GM18517 (cell line): ENCODE data around the gene NTN1.

Experiments
- ATAC-seq: cut with Tn5 transposase; IDR thresholded peaks from one replicate; pipeline ENCODE4 v1.9.1; 2021; ENCODE audit warnings: mild to moderate bottlenecking, moderate library complexity; ENCODE audit not compliant: unreplicated experiment

The NTN1 gene

DNA sequence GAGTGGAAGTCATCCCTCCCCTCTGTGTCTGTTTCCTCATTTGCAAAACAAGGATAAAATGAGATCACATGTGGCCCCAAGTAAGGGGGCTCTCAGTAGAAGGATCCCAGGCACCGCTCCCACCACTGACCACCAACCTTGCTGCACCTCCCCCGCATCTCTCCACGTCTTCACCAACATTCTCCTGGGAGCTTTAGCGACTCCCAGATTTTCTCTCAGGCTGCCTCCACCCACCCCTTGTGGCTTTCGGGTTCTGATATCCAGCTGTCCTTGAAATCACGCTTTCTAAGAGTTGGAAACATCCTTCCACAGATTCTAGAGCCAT is 16.4 kb upstream of the NTN1 start:
- ATAC-seq = no peak

DNA sequence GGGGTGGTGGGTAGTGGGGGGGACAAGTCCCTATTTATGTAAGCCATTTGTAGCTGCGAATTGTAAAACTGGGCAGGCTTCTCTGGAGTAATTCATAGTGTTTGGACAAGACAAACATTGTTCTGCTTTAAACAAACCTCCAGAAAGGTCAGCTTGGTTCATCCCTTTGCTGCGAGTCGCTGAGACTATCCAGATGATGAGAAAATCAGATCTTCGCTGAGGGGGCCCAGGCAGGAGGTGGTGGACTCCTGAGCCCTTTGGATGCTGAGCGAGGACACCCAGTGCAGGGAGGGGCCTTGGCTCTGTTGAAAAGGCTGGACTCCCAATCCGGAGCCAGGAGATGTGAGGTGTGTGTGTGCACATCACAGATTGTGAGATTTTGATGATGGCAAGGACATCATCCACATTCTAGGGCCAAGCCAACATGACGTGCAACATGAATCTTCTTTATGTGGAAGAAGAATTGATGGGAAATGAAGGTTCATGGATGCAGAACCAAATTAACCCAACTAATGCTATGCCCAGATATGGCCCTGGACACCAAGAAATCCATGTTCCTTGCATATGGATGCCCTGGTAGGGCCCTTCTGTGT is 15.0 kb upstream of the NTN1 start:
- ATAC-seq = no peak

DNA sequence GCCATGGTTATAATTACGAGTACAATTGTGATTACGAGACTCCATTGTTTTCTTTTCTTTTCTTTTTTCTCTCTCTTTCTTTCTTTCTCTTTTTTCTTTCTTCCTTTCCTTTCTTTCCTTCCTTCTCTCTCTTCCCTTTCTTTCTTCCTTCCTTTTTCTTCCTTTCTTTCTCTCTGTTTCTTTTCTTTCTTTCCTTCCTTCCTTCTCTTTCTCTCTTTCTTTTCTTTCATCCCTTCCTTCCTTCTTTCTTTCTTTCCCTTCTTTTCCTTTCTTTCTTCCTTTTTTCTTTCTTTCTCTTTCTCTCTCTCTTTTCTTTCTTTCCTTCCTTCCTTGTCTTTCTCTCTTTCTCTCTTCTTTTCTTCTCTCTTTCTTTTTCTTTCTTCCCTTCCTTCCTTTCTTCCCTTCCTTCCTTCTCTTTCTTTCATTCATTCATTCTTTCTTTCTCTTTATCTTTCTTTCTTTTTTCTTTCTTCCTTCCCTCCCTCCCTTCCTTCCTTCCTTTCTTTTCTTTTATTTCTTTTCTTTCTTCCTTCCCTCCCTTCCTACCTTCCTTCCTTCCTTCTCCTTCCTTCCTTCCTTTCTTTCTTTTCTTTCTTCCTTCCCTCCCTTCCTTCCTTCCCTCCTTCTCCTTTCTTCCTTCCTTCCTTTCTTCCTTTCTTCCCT is 14.1 kb upstream of the NTN1 start:
- ATAC-seq = no peak

DNA sequence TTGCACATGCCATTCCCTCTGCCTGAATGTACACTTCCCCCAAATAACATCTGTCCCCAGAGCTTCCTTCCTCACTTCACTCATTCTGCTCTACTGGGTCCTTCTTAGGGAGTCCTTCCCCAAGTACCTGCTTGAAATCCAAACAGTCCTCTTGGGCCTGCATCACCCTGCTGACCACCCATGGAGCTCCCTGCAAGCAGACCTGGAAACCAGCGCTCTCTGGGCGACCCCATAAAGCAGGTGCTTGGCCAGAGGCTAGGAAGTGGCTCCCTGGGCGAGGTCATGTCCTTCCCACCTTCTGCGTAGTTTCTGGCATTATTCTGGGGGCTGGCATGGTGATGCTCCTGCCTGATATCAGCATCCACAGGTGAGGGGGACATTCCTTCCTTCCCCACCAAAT is 12.2 kb upstream of the NTN1 start:
- ATAC-seq = no peak

DNA sequence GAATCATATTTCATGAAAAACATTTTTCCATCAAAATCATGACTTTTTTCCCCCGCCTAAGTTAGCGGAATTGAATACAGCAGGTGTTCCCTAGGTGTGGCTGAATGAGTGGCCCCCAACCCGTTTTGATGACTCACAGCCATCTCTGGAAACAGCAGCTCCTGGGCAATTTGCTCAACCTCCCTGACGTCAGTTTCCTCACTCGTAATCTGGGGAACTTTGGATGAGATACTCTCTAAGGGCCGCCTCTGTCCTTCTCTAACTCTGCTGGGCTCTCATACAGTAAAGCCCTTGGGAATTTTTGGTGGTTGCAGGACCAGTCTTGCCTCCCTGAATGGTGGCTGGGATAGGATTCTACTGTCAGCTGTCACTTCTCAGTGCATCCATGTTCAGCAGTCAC is 11.6 kb upstream of the NTN1 start:
- no peak for ATAC-seq

DNA sequence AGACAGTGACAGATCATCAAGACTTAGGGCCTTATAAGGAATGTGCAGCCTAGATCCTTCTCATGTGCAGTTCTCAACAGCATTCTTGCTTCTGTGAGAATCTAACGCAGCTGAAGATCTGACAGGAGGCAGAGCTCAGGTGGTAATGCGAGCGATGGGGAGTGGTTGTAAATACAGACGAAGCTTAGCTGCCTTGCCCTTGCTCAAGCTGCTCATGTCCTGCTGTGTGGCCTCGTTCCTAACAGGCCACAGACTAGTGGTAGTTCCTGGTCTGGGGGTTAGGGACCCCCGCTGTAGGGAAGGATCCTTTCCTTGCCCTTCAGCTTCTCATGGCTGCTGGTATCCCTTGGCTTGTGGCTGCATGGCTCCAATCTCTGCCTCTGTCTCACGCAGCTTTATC is 10.3 kb upstream of the NTN1 start:
- ATAC-seq = no peak

DNA sequence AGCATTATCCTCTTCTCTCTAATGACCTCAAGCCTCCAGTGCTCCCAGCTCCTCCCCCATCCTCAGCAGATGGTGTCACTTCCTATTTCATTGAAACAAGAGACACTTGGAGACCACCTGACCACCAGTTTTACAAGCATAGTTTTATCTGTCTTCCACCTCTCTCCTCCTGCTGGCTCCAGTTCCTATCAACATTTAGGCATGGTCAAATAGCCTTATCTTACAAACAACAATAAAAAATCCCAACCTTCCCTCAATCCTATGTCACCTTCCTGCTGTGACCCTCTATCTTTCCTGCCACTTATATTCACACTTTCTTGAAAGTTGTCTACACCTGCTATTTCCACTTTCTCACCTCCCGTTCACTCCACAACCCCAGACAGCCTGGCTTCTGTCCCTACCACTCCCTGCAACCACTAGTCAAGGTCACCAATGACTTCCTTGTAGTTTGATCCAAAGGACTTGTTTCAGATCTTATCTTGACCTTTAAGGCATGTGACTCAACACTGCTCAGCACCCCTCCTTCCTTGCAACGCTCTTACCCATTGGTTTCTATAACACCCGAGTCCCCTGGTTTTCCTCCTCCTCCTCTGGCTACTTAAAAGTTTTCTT is 4.3 kb upstream of the NTN1 start:
- ATAC-seq = no peak

DNA sequence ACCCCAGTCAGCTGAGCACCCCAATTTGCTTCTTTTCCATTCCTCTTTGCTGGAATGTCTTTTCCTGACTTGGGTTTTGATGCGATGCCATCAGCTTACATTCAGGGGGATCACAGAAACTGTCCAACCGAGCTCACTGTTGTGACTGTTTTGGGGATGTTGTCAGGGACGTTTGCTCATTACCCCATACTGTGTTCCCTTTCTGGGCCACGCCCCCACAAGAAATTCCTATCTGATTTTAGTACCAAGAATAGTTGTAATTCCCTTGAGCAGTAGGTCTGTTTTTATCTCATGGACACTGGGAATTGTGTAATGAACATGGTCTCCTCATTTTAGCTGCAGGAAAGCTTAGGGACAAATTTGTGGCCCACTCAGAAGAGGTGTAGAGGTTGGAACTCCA is 2.6 kb upstream of the NTN1 start:
- no peak for ATAC-seq

DNA sequence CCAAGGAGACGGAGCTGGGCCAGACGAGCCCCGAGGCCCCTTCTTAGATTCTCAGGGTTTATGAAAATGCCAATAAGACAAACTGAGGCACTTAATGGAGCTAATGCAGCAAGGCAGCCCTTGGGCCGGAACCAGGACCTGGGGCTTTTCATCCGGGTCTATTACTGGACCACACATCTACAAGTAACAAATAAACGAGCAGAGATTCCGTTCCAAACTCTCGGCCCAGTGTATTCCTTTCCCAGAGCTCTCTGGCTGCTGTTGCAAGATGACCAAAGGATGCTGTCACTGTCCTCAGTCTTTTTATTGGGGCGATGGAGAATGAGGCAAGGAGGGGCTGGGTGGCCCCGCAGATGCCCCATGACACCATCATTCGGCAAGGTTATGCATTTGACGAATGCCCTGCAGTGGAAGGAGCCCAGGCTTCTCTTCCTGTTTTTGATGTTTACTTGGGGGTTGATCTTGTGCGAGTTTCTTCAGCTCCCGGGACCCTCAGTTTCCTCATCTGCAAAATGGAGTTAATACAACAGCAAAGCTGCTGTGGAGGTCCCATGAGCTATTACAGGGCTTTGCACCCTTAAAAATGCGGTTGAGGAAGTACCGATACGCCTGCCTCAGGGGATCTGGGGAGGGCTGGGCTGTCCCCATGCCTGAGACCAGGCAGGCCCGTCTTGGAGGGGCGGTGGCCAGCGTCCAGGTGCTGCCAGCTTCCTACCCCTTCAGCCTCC is 1.1 kb upstream of the NTN1 start:
- no peak for ATAC-seq

DNA sequence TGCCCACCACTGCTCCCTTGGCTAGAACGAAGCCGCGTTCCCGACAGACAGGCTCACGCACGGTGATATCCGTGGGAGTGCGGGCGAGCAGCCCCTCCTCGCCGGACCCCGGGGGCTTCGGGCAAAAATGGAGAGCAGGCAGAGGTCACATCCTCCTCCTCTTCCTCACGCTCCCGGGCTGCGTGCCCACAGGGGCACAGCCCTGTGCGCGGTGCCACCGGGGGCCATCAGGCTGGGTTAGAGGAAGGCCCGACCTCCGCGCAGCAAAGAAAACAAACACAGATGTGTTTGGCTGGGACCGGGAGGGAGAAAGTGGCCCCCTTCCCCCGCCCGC is 519 bp upstream of the NTN1 start:
- ATAC-seq = no peak

DNA sequence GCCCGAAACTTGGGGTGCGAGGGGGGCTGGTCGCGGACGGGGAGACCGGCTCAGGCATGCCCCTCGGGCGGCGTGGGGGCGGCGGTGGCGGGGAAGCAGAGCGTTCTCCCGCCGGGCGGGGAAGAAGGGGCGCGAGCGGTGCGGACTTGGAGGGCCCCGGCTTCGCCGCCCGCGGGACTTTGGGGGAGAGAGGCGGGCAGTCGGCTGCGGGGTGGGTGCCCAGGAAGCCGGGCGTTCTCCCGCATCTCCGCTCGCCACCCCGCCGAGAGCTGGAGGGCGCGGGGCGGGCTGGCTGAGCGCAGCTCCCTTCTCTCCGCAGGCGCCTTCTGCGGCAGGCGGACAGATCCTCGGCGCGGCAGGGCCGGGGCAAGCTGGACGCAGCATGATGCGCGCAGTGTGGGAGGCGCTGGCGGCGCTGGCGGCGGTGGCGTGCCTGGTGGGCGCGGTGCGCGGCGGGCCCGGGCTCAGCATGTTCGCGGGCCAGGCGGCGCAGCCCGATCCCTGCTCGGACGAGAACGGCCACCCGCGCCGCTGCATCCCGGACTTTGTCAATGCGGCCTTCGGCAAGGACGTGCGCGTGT is 772 bp downstream of the NTN1 start:
- no peak for ATAC-seq

DNA sequence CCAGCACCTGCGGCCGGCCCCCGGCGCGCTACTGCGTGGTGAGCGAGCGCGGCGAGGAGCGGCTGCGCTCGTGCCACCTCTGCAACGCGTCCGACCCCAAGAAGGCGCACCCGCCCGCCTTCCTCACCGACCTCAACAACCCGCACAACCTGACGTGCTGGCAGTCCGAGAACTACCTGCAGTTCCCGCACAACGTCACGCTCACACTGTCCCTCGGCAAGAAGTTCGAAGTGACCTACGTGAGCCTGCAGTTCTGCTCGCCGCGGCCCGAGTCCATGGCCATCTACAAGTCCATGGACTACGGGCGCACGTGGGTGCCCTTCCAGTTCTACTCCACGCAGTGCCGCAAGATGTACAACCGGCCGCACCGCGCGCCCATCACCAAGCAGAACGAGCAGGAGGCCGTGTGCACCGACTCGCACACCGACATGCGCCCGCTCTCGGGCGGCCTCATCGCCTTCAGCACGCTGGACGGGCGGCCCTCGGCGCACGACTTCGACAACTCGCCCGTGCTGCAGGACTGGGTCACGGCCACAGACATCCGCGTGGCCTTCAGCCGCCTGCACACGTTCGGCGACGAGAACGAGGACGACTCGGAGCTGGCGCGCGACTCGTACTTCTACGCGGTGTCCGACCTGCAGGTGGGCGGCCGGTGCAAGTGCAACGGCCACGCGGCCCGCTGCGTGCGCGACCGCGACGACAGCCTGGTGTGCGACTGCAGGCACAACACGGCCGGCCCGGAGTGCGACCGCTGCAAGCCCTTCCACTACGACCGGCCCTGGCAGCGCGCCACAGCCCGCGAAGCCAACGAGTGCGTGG is 1.5 kb downstream of the NTN1 start:
- ATAC-seq = no peak

DNA sequence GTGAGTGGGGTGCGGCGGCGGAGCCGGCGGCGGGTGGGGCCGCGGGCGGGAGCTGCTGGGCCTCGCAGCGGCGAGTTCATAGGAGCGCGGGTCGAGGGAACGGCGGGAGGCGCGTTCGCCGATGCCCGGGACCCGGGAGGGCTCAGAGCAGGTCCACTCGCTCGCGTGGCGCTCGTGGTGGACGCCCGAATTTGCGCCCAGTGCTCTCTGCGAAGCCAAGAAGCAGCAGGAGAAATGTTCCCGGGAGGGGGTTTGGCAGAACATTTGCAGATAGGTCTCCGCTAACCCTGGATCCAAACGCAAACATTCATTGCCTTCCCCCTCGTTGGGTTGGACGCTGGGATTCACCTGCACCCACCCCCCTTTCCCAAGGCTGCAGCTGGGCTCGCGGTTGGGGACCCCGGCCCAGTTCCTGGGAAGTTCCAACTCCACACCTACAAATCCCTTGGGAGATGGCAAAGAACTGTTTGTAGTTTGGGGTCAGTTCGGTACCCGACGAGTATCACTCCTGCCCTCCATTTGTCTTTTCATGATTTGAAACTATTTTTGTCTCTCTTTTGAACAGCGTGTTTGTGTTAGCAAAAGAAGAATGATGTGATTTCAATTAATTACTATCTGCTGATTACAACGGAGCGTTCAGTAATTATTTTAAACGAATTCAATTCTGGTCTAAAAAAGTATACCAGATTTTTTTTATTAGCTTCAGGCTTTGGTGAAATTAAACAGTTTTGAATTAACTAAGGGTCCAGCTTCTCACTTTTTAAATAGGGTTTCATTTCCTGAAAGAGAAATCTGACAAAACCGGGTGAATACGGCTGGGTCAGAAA is 2.3 kb downstream of the NTN1 start:
- ATAC-seq = no peak

DNA sequence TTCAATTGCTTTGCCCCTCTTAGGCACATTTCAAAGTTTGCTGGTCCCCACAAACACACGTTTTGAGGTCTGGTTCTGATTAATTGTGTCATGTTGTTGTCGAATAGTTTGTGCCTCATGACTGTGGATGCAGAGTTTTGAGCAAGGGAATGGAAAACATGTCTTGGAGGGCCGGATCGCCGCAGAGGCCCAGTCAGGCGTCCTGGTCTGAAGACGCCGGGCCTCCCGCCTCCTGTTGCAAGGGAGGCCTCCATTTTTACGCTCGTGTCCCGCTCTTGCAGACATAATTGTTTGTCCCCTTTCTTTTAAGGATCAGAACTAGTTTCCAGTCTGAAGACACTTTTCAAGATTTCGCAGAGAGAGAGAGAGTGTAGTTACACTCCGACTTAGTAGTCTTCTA is 3.2 kb downstream of the NTN1 start:
- no peak for ATAC-seq

DNA sequence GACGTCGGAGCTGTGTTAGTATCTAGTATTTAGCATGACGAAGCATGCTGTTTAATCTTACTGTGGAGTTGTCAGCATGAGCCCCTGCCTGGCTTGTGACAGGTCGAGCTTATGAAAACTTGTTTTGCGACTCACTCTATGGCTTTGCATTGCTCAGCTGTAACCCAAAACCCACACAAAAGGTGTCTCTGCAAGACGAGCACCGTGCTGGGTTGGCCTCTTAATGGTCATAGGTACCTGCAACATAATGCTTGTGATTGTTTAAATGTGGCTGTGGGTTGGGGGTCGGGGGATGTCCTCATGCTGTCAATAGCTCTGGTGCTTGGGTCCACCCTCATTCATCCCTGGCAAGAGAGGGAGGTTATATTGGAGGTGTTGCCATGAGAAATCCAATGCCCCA is 5.4 kb downstream of the NTN1 start:
- no peak for ATAC-seq

DNA sequence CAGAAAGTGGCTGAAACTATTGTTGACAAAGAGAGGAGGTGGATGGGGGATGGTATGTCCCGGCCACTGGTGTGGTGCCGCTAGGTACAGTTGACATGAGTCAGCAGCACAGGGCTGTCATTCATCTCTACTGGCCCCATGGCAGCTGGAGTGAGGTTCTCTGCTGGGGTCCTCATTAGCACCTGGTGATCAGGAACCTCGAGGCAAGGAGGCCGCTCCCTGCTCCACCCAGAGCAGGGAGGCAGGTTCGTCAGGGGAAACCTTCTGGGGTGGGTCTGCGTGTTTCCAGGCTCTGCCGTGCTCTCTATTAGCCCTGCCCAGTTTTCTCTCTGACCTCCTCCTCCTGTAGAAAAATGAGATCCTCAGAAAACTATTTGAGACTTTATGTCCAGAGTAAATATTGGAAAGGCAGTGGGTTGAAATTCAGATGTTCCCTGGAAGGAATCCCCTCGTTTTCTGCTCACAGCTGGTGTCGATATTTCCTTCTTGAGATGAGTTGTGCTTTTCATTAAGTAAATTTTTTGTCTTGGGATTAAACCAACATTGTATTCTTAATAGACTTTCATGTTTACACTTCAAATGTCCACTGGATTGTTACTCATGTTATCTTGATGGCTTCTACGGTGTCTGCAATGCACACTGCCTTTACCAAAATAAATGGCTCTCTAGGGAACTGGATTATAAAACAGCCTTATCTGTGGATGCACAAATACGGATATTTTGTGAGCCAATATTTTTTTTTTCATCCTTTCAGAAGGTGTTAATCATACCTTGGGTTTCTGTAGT is 7.1 kb downstream of the NTN1 start:
- no peak for ATAC-seq

DNA sequence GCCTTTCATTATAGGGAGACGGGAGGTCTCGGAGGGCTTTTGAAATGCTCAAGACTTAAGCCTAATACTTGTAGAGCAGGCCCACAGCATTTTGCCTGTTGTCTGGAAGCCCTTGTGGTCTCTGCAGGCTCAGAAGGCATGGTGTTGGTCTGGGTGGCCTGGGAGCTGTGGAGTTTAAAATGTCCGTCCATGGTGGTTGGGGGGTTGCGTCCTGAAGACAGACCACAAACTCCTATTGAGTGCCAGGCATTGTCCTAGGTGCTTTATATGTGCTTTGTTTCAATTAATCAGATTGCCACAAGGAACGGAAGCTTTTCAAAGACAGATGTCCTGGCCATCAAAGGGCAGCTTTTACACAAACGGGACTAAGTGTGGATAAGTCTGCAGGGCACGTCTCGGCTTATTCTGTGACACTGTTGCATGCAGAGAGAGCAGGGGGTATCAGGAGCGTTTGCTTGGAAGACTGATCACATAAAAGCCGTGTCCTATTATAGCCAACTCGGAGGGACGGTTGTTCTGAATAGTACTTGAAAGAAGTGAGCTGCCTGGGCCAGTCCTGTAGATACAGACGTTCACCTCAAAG is 7.8 kb downstream of the NTN1 start:
- ATAC-seq = no peak

DNA sequence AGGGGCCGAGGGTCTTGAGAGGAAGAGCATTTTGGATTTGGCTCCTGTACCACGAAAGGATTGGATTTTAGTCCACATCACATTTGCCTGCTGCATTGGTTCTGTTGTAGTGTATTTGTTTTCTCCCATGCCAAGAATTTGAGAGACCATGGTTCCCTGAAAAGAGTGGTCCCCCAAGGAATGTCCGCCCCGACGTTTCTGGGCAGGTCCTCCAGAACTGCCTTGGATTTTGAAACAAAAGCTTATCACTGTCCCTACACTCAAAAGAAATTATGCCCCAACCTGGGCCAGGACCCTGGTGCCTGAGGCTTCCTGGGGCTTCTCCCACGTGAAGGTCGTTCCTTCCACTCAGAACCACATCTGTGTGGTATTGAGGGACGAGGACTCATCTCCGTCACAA is 10.8 kb downstream of the NTN1 start:
- no peak for ATAC-seq

DNA sequence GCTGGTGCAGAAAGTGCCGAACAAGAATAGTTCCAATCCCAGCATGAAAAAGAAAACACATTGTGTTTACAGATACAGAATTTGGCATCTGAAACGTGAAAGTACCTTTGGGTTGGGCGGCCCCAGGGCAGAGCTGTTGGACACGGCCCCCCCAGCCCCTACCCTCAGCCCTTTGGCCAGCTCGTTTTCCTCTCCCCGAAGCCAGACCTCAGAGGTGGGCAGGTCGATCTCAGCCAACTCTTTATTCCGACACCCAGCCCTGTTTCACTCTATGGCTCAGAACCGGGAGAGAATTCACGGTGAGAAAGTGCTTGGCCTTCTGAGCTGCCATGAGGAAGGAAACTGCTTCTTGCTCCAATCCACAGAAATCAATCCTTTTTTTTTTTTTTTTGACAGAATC is 11.3 kb downstream of the NTN1 start:
- ATAC-seq = no peak
